HG03045 (cell line): ENCODE results near the gene TOLLIP.

Experiments used
- ATAC-seq: cut with Tn5 transposase; IDR thresholded peaks from one replicate; pipeline ENCODE4 v1.9.1; 2021; ENCODE audit warnings: mild to moderate bottlenecking, moderate library complexity; ENCODE audit not compliant: unreplicated experiment

The TOLLIP gene

DNA sequence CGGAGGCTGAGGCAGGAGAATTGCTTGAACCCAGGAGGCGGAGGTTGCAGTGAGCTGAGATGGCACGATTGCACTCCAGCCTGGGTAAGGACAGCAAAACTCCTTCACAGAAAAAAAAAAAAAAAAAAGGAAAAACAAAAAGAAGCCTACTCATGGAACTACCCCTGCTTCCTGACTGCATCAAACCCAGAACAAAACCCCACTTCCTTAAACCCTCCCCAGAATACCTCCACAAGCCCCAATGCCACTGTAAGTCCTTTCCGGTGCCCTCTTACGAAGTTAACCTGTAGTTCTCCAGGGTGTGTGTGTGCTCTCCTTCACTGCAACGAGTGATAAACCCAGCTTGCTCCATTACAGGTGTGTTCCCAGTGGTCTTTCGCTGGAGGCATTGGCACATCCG is 8.6 kb upstream of the TOLLIP start:
- ATAC-seq: no peak

DNA sequence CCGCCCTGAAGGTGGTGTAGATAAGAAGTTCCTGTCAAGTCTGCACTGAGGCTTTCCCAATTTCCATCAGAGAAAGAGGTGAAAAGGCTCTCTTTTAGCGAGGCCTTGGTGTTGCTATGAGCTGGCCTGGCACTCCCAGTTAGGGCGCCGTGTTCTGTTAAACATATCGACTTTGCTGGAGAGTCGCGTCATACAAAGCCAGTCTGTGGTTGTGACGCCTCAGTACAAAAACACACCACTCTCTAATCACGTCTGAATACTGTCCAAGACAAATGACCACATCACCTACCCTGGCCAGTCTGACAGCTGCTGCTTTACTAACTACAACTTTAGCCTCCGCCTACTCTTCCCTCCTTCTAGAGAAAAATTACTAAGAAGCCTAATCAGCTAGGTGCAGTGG is 8.0 kb upstream of the TOLLIP start:
- ATAC-seq: no peak

DNA sequence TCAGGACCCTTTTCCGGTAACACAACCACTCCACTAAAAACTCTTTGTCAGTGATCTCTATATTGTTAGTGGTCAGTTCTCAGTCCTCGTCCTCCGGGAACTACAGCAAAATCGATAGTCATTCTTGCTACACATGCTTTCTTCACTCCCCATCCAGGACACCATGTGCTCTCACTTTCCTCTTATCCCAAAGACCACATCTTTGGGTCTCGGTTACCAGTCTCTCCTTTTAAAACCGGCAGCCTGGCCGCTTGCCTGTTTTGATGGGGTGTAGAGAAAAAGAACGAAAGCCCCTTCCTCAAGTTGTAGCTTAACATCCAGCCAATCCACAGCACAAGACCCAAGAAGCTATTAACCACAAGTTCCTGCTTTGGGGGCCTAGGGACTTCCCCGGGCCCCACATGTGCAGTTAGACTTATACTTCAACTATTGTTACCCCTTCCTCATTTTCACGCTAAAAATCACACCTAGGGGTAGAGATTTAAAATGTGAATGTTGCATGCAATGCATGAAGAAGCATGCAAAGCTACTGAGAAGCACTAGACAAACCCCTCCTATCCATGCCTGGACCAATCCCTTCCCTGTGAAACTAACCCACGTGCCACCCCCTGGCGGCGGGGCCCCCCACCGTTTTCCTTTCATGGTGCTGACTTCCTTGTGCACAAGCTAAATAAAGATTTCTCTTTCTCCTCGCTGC is 1.5 kb upstream of the TOLLIP start:
- no peak for ATAC-seq

DNA sequence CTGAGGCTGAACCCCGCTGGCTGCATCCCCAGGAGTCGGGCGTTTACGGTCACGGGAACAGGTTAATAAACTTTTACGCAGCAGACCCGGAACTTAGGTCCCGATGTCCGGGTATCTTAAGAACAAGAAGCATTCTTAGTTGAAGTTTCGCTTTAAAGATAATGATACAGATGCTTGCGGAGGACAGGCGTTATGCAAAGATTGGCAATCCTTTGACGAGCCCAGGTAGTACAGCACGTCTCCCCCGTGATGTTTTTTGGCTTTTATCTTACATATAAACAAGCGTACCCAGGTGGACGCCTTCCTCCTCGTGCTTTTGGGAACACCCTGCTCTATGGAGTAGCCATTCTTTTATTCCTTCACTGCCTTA is 871 bp upstream of the TOLLIP start:
- ATAC-seq: no peak

DNA sequence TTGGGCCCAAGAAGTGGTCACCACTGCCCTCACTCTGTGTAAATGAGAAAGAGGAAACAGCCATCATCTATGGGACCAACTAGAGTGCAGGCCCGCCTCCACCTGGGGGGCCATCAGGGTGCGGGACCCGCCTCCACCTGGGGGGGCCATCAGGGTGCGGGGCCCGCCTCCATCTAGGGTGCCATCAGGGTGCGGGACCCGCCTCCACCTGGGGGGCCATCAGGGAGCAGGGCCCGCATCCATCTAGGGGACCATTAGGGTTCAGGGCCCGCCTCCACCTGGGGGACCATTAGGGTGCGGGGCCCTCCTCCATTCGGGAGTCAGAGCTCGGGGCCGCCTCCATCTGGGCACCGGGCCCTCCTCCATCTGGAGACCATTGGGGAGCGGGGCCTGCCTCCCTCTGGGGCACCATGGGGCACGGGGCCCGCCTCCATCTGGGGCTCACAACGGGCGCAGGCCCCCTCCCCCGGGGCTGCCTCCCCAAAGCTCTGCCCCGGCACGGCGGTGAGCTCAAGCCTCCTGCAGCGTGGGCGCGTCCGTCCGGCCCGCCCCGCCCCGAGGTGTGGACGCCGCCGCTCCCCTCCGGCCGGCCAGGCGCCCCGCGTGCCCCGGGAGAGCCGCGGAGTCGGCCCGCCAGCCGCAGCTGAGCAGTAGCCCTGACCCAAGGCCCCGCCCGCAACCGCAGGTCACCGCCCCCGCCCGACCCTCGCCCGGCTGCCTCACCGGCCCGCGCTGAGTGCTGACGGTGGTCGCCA is 512 bp downstream of the TOLLIP start:
- ATAC-seq: peak; percentile 53

DNA sequence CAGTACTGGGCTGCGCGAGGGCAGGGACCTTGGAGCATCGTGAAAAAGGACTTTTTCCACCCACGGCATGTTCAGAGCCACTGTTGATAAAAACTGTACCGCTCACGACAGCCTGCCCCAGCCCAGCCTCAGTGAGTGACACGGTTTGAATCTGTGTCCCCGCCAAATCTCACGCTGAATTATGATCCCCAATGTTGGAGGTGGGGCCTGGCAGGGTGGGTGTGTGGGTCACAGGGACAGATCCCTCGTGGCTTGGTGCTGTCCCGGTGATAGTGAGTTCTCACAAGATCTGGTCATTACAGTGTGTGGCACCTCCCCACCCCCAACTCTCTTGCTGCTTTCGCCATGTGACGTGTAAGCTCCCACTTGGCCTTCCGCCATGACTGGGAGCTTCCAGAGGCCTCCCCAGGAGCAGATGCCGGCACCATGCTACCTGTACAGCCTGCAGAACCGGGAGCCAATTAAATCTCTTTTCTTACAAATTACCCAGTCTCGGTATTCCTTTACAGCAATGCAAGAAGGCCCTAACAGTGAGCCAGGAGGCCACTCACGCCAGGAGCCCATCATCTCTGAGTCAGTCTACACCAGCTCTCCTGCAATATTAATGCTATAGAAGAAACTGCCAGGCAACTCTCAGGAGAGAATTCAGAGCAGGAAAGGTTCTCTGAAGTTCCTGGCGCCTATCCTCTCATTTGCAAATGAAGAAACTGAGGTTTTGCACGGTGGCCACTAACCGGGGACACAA is 1.3 kb downstream of the TOLLIP start:
- no peak for ATAC-seq

DNA sequence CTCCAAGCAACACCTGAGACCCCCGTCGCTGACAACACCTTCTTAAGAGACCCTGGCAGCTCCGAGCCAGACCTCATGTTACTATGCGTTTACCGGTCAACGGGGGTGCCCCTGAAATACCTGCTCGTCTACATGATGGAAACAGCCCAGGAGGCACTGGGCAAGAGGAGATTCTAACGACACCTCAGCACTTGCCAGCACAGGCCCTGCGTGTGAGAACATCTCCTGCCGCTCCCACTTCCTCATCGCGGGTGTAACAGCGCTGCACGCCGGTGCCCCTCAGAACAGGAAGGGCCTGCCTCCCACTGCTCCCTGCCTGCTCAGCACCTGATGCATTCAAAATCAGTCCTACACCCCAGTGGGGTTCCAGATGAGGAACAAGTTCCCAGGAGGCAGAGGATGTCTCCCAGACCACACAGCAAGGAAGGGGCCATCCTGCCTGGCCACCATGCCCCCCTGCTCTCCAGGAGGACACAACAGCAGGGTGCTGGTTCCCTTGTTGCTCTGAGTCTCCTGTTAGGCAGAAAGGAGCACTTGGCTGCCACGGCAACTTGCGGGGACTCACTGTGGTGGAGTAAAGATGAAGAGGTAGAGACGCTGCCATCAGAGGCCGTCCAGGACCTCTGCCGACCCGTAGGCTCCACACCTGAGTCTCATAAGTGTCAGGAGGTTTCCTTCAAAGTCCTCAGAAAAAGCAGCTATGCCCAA is 2.1 kb downstream of the TOLLIP start:
- ATAC-seq: no peak

DNA sequence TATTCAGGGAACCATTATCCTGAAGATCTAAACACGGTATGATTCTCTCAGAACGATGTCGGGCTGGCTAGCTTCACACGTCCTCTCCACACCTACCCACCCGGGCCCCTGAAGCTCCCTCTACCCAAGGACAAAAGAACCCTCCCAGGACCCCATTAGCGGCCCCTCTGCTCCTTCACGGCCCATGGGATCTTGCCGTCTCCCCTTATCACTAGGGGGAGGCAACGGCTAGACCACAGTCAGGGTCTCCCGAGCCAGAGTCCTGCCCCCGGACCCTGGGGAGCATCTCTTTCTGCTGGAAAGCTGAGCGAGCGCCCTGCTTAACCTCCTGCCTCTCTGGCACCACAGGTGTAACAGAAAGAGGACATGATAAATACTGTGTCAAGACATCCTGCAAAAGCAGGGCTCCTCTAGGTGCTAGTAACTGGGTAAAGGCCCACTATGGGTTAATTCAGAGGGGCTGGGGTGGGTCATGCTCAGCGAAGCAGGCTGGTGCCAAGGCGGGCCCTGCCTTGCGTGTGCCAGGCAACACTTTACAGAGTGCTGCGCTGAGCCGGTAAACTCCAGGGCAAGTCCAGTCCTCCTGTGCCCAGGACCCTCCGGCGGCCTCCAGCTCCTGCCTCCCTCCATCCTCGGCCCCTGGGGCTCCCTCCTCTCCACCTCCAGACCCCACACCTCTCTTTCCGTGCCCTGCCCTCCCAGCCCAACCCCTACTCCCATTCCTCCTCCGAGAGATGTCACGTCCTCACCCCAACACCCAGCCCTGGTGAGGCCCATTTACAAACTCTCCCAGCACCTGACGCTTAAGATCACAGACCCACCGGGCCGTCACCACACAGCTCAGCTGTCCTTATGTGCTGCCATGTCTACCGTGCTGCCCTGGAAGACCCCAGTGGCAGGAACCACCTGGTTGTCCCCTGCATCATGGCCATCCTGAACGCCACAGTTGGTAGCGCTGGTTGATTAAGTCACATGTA is 3.0 kb downstream of the TOLLIP start:
- ATAC-seq: no peak

DNA sequence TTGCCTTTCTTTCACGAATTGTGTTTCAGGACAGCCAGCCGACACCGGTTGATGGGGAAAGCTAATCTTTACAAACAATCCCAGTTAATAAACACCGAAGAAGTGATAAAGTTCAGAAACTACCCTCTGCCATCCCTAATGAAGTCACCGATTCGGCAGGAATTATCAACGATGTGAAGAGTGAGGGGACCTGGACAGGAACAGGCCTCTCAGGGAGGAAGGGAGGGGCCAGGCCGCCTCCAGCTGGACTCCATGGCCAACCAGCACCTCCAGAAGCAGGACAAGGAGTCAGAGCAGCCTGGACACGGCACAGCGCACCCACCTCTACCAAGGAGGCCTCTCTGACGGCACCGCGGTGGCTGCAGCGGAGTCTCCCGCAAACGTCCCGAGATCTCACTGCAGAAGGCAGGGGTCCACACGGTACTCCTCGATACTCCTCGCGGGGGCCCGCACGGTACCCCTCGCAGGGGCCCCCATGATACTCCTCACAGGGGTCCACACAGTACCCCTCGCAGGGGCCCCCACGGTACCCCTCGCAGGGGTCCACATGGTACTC is 3.9 kb downstream of the TOLLIP start:
- no peak for ATAC-seq

DNA sequence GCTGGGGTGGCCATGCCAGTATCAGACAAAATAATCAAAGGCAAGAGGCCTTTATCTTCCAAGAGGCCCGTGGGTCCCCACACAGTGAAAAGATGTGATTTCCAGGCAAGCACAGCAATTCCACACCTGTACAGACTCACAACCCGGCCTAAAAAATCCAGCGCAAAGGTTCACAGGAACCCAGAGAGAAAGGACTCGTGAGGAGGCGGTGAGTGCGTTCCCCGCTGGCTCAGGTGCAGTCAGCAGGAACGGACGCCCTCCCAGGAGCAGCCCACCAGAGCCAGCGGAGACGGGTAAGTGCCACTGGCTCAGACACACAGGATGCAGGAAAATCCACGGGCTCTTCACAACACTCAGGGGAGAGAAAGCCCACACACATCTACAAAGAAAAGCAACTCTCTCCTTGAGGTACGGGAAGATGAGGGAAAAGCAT is 4.4 kb downstream of the TOLLIP start:
- ATAC-seq: no peak

DNA sequence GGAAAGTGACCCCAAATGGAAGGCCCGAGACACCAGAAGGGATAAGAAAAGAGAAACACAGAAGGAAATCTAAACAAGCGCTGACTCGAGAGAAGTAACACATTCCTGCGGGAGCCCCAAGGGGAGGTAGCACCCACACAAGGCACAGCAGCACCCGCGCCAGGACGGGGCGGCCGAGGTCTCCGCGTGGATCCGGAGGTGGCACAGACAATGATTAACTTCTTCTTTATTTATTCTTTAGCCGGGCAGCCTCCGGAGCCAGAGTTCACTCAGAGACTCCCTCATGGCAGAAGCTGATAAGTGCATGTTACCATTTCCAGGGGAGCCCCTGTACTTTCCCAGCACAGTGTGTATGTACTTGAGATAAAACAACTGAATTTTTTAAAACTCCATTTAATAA is 5.1 kb downstream of the TOLLIP start:
- no peak for ATAC-seq

DNA sequence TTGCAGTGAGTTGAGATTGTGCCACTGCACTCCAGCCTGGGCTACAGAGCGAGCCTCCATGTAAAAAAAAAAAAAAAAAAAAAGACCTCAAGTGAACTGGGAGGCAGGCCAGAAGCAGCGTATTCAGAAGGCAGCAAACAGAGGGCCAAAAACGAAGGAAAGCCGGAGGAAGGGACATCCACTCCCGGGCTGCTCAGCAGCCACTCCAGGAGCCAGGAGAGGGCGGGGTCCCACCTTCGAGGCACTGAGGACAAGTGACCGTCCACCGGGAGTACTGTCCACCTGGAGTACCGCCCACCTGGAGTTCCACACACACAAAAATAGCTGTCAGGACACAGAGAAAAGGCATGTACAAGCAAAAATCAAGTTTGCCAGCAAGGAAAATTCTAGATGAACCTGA is 5.5 kb downstream of the TOLLIP start:
- no peak for ATAC-seq

DNA sequence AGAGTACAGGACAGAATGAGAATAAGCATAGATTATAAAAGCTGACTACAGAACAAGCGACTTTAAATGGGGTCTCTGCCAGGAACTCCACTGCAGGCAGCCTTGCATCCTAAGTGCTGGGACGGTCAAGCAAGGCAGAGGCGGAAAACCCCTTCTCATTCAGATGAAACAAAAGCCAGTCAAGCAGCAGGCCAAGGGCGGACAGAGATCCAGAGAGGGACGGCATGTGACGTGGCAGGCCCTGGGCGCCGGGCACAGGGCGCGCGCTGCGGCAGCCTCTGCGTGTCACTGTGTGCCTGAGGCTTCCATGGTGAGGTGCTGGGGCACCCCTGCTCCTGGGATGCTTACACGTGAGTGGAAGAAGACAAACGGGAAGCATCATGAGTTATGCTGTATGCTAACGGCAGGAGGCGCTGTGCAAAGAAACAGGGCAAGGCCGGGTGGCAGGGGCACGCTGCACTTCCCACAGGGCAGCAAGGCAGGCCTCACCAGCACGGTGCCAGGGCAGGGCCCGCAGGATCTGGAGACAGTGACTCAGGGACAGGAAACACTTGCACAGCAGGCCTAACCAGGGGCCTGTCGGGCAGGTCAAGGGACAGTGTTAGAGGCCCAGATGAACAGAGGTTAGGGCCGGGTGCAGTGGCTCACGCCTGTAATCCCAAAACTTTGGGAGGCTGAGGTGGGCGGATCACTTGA is 6.2 kb downstream of the TOLLIP start:
- ATAC-seq: no peak

DNA sequence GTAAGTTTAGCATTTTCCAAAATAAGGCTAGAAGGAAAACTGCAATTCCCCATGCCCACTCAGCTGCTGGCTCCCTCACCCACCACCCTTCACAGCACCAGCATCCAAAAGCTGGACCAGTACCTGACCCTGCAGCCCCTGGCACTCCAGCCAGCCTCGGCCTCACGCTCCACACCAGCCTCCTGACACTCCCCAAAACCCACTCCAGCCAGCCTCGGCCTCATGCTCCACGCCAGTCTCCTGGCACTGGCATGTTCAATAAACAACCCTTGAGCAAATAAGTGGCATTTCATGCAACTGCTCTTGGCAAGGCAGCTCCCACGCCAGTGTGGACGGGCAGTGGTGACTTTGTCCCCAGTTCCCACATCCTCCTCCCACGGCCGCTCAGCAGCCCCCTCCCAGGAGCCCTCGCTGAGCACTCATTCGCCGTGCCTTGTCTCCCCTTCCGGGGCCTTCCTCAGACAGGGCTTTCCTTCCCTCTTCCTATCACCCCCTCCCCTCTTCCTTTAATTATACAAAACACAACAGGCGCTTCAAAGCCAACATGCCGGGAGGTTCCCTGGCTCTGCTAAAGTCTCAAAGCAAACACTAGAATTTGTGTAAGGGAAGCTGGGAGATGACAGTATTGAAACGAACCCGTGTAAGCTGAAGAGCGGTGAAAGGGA is 6.8 kb downstream of the TOLLIP start:
- ATAC-seq: no peak

DNA sequence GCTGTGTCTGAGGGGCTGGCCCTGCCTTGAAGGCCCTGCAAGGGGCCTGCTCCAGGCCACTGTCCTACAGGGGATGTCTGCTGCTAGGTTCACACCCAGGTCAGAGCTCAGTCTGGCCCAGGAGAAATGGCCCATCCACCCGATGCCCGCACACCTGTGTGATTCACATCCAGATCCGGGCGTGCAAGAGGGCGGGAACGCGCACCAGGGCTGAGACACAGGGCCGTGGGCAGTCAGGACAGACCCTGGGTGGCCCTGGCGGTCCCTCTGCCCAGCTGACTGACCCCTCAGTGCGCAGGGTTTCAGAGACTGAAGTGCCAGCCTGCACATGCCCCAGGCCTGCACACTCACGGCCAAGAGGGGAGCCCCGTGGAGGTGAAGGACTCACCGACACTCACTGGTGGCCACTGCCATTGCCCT is 7.4 kb downstream of the TOLLIP start:
- no peak for ATAC-seq

DNA sequence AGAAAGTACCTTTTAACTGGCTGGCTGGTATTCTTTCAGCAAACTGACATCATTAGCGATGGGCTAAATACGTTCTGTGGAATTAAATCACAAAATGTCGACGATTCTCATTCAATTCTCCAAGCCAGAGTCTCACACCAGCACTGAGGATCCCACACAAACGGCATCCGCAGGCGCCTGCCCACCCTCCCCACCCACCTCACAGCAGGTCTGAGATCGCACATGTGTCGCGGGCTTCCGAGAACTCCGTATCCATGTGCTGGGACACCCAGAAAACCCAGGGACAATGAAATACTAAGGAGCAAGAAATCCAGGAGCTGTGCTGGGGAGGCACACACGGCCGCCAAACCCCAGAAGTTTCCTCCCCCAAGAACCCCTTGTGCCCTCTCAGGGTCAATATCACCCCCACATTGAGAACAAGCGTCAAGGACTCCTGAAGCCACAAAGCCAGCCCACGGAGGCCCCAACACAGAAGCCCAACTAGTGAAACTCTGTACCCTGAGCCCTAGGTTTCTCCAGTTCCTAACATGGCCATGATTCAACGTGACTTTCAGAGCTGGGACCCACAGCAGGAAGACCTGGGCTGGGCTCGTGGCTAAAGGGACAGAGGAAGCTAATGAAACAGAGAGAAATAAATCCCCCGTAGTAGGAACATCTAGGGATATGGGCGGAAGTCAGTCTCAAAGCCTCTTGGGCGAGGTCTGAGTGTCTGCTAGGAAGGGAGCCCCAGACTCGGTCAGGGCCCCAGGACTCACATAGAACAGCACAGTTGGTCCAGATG is 8.0 kb downstream of the TOLLIP start:
- ATAC-seq: no peak

DNA sequence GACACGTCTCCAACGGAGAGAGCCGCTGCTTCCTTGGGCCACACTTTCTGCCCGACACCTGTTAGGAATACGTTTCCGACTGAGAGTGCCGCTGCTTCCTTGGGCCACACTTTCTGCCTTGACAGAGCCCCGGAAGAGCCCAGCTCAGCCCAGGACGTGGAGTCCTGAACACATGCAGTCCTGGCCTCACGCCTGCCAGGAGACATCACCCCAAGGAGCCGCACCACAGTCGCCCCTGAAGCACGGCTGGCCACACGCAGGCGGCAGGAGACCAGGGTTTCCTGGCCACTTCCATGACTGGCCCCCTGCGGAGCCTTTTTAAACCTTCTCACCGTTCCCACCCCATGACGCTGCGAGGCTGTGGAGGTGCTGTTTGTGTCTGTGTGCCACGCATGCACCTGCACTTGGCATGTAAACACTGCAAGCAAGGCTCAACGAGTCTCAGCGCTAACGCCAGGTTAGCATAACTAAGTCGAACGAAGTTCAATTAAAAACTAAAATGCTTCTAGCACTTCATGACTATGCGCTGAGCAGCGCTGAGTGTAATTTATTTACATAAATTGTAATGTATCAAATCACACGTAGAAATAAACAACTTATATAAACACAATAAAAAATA is 8.8 kb downstream of the TOLLIP start:
- no peak for ATAC-seq

DNA sequence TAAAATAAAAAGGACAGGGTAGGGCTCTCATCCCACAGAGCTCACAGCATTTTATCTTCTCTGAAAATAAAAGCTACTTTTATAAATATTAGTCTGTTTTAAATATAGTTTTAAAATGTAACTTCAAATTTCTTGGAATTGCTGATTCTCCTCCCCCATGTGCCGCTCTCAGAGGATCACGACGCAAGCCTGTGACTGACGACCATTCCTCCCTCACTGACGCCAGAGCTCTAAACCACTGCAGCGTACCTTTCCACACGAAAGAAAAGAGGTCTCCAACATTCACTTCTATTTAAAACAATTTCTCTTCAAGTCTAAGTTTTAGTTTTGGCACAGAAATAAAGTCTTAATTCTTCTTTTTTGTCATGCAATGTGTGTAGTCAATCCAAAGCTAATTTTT is 9.3 kb downstream of the TOLLIP start:
- no peak for ATAC-seq
